ENCODE measurements around the gene SSBP2.

DNA sequence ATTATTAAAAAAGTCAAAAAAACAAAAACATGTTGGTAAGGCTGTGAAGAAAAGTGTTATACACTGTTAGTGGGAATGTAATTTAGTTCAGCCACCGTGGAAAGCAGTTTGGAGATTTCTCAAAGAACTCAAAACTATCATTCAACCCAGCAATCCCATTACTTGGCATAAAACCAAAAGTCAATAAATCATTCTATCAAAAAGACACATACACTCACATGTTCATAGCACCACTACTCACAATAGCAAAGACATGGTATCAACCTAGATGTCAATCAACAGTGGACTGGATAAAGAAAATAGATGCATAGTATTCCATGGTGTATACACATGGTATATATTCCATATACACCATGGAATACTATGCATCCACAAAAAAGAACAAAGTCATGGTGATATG, 208.7 kb downstream of the SSBP2 start:
- TF ChIP-seq, protein P1, sequence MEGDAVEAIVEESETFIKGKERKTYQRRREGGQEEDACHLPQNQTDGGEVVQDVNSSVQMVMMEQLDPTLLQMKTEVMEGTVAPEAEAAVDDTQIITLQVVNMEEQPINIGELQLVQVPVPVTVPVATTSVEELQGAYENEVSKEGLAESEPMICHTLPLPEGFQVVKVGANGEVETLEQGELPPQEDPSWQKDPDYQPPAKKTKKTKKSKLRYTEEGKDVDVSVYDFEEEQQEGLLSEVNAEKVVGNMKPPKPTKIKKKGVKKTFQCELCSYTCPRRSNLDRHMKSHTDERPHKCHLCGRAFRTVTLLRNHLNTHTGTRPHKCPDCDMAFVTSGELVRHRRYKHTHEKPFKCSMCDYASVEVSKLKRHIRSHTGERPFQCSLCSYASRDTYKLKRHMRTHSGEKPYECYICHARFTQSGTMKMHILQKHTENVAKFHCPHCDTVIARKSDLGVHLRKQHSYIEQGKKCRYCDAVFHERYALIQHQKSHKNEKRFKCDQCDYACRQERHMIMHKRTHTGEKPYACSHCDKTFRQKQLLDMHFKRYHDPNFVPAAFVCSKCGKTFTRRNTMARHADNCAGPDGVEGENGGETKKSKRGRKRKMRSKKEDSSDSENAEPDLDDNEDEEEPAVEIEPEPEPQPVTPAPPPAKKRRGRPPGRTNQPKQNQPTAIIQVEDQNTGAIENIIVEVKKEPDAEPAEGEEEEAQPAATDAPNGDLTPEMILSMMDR (IDR thresholded peaks at IDR 0.05), result no peak
- TF ChIP-seq POLR2A (IDR thresholded peaks at IDR 0.05), result no peak
